Measurements from ENCODE around the gene GTF2H2. TPM values are rescaled to one million over a fixed set of nuclear protein-coding genes. Genes with fewer than 3 reads are reported as not detected.
"Not testable (repeated sequence)": the region's sequence is repeated elsewhere in the genome, so short reads cannot be mapped to it uniquely, and the experiment has no call there.

GTF2H2 gene
- total RNA-seq, 1 donor from 2014 or later, result 41.8 TPM

DNA sequence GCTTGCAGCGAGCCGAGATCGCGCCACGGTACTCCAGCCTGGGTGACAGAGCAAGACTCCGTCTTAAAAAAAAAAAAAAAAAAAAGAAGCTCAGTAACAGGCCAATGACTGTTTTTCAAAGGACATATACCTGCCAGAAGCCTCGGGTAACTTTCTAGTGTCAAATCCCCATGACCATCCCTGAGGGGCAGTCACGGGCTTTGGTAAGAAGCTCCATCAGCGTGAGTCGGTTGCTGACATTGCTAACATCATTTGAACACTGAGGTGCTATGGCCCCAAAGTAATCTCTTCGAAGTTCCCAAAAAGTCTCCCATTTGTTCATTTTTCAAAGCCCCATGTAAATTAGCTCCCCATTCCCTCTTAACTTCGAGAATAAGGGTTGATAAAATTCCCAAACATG lies 53.9 kb downstream of the GTF2H2 start:
- DNase-seq (ENCODE audit: low read depth), result no peak

DNA sequence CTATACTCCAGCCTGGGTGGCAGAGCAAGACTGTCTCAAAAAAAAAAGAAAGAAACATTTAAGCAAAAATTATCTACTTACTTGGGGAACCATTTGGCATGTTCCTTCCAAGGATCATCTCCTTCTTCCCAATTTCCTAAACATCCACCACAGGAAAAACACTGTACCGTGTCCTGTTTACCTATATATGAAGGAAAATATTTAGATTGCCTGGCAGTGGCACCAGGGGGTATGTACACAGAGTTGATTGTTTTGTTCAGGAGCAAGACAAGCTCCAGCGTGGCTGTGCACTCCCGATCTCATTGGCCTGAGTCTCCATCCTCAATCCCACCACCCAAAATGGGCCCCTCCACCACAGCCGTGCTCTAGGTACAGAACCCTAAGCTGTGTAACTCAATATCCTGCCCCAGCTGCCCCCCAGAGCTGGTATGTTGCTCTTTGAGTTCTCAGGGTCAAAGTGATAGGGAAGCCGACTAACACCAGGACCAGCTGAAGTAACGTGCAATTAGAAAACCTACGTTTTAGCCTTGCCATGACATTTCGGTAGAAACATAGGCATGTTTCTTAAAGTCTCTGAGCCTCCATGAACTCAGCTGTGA lies 56.2 kb downstream of the GTF2H2 start:
- no peak for DNase-seq (ENCODE audit: low read depth)

DNA sequence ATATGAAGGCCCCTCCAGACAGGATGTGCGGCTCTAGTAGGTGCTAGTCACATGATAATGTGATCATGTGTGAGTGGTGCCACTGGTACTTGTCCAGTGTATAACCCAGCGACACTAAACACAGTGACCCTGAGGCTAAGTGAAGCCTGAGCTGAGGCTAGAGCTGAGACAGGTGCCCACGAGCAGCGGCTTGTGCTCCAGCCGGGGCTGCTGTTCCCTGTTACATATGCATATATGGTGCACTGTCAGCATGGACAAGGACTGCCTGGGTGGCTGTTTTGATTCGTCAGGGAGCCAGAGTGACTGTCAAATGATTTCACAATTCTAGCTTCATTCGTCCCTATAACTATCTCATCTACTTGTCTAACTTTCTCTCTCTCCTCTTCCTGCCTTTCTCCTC lies 60.5 kb downstream of the GTF2H2 start:
- DNase-seq (ENCODE audit: low read depth), result not testable (repeated sequence)

Other genes with a start within 250 kb of the GTF2H2 start
- 8.6 and 14.4 TPM in 2 replicates for gene SERF1A, start 167.0 kb downstream of the GTF2H2 start, total RNA-seq
- 19.8 and 35.8 TPM in 2 replicates for gene SMN1, start 142.6 kb downstream of the GTF2H2 start, total RNA-seq
- 0.69 and 4.3 TPM in 2 replicates for gene NAIP, start 42.3 kb downstream of the GTF2H2 start, total RNA-seq